GM21529 (cell line): Measurements from ENCODE around the gene SLC46A1.
"Not testable (repeated sequence)": the region's sequence is repeated elsewhere in the genome, so short reads cannot be mapped to it uniquely, and the experiment has no call there.

Experiments
- ATAC-seq: cut with Tn5 transposase; IDR thresholded peaks from one replicate; pipeline ENCODE4 v1.9.1; 2021; ENCODE audit not compliant: unreplicated experiment

SLC46A1 gene

DNA sequence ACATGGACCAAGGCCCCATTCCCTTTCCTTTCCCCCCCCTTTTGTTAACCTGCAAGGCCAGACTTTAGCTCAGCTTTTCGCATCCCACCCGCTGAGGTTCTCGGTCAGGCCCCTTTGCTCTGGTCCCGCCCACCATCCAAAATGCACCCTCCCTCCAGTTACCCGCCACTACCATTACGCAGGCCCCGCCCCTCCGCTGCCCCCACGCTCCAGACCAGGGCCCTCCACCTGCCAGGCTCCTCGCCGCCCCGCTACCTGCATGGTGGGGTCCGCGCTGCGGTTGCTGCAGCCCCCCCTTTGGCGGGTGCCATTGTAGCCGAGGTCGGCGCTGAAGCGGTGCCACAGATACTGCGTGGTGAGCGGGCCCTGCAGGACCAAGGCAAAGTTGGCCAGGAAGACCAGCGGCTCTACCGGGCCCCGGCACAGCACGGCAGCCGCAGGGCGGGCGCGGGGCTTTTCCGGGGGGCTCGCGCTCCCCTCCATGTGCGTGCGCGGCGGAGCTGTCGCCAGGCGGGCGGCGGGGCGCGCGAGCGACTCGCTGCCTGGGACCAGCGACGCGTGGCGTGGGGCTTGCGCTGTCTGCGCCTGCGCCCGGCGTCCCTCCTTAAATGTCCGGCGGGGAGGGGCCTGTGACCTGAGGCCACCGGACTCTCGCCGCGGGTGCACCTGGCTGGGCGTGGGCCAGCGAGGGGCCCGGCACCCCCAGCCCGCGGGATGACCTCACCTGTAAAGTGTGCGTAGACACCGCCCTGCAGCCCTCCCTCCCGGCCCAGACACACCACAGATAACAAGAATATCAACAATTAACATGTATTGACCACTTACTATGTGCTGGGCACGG is at the start of gene SLC46A1:
Gene SLC46A1 (minus strand): TSS at position 581 of the 841 bp plus-strand sequence. CDS start 98 bp downstream, at position 483.
- ATAC-seq = peak; percentile 71

DNA sequence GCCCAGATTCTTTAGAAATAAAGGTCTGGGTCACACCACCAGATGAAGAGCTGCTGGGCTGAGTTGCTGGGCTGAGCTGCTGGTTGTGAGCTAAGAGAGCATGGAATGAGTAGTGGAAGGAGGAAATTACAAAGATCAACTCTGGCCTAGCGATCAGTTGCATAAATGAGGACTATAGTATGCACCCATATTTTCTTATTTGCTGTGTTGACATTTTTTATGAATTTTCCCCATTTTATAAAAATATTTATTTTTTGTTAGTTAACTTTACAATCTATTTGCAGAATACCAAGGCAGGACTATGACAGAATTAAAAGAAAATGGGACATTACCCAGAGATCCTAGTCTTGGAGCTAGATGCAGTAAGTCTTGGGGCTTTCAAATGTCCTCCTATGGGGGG is 43.8 kb upstream of the SLC46A1 start:
- ATAC-seq = no peak

DNA sequence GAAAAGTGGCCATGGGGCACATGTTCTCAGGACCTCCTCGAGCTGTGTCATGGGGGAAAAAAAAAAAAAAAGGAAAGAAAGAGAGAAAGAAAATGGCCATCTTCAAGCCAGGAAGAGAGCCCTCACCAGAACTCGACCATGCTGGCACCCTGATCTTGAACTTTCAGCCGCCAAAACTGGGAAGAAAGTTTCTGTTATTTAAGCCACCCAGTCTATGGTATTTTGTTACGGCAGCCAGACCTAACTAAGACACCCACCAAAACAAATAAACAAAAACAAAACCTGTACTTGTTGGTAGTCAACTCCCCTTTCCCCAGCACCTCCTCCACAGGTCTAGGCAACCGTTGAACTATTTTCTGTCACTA is 41.4 kb upstream of the SLC46A1 start:
- ATAC-seq = no peak

DNA sequence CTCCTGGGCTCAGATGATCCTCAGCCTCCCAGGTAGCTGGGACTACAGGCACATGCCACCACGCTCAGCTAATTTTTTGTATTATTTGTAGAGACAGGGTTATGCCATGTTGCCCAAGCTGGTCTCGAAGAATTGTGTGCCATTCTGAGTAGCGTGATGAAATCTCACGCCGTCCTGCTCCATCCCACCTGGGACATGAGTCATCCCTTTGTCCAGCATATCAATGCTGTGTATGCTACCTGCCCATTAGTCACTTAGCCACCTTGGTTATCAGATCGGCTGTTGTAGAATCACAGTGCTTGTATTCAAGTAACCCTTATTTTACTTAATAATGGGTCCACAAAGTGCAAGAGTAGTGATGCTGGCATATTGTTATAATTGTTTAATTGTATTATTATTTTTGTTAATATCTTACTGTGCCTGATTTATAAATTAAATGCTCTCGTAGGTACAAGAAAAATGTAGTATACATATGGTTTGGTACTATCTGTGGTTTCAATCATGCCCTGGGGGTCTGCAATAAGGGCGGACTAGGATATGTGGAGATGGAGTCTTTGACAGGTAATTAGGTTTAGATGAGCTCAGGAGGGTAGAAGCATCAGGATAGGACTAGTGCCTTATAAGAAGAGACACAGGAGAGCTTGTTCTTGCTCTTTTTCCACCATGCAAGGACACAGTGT is 40.8 kb upstream of the SLC46A1 start:
- ATAC-seq = no peak

DNA sequence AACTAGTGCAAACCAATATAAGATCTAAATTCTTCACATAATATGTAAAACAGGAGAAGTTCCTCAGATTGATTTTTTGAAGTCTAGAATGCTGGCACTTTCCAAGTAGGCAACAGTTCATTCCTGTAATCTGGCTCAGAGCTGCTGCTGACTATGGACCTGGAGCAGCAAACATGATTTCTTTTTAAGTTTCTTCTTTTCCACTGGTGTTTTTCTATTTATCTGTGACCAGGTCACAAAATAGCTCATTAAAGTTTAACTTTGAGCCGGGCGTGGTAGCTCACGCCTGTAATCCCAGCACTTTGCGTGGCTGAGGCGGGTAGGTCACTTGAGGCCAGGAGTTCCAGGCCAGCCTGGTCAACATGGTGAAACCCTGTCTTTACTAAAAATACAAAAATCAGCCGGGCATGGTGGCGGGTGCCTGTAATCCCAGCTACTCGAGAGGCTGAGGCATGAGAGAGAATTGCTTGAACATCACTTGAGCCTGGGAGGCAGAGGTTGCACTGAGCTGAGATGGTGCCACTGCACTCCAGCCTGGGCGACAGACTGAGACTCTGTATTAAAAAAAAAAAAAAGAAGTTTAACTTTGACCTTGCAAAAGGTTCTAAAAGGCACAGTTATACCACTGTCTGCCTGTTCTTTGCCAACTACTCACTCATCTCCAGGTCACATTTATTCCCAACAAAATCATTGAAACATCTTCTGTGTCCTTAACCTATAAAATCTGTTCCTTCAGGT is 38.1 kb upstream of the SLC46A1 start:
- no peak for ATAC-seq

DNA sequence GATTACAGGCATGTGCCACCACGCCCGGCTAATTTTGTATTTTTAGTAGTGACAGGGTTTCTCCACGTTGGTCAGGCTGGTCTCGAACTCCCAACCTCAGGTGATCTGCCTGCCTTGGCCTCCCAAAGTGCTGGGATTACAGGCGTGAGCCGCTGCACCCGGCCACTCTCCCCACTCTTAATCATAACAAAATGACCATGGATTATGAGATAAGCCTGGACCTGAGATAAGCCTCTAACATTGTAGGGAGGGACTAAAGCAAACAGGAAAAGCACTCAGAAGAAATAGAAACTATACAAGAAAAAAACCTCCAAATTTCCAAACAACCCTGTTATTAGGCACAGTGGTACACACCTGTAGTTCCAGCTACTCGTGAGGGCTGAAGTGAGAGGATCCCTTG is 28.3 kb upstream of the SLC46A1 start:
- not testable (repeated sequence) for ATAC-seq

DNA sequence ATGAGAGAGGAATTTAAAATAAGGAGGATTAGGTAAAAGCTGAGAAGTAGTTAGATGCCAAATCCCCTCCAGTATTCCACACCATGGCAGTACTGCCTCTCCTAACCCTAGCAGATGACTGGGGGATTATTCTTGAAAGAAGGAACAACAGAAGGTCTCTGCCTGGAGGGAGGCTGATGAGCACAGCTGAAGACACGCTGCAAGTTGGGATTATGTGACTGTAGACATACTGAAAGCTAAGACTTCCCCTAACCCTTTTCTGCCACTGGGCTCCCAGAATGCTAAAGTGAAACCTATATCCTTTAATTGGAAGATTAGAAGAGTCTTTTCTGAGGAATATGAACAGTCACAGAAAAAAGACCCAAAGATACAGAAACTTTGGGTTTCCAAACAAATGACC is 27.7 kb upstream of the SLC46A1 start:
- no peak for ATAC-seq

DNA sequence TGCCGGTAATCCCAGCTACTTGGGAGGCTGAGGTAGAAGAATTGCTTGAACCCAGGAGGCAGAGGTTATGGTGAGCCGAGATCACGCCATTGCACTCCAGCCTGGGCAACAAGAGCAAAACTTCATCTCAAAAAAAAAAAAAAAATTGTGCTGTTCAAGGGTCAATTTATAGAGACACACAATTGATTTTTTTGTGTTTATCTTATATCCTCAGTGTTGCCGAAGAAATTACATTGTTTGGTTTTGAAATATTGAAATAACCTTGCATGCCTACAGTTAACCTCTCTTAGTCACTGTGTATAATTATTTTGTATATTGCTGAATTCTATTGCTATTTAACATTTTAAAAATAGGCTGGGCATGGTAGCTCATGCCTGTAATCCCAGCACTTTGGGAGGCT is 22.0 kb upstream of the SLC46A1 start:
- ATAC-seq = not testable (repeated sequence)

DNA sequence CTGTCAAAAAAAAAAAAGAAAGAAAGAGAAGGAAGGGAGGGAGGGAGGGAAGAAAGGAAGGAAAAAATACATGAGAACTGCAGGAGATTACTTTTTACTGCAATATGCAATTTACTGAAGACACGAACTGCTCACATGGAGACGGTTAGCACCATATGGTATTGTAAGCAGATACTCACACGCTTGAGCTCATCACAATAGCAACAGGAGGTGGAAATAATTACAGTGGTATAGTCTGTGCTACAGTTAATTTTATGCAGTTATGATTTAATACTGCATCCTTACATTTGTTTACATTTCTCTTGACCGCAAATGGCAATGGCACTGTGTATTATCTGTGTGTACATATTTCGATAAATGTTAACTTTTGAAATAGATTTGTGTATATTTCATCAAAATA is 21.4 kb upstream of the SLC46A1 start:
- ATAC-seq = no peak

DNA sequence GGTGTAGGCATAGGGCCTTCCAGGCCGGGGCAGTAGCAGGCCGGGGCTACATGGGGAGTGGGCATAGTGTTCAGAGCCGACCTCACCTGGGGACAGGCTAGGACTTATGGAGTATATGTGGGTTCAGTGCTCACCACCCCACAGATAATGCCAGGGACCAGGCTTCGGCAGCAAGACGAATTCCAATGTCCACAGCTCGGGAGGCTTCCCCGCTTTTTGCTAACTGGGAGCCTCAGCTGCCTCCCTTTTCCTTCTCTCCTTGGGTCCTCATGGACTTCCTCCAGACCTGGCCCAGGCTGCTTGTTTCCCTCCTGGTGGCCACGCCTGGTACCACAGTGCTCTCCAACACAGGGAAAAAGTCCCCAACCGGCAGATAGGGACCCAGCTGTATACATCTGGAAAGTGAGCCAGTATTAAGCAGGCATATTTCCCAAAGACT is 20.1 kb upstream of the SLC46A1 start:
- no peak for ATAC-seq

DNA sequence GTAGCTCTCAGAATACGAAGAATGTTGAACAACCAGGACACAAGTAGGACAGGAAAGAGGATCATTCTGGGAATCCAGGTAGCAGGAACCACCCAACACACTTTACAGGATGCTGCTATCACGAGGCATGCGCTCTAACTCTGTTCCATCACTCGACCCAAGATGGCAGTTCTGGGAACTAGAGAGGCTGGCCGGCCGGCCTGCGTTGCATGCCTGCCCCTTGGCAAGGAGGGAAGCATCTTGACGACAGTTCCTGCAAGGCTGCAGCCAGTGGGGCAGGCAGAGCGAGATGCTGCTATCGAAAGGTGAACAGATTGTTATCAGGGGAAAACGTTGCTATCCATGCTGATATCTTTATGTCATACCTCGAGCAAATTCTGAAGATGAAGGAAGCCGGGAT is 19.2 kb upstream of the SLC46A1 start:
- no peak for ATAC-seq

DNA sequence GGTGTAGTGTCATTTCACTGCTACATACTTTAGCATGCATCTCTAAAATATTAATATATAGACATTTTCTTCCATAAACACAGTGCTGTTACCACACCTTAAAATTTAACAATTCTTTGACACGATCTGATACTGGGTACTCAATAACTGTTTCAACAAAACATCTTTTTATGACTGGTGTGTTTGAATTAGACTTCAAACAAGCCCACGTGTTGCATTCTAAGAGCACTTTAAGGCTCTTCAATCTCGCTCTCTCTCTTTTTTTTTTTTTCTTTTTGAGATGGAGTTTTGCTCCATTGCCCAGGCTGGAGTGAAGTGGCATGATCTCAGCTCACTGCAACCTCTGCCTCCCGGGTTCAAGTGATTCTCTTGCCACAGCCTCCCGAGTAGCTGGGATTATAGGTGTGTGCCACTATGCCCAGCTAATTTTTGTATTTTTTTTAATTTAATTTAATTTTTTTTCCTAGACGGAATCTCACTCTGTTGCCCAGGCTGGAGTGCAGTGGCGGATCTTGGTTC is 15.8 kb upstream of the SLC46A1 start:
- no peak for ATAC-seq

DNA sequence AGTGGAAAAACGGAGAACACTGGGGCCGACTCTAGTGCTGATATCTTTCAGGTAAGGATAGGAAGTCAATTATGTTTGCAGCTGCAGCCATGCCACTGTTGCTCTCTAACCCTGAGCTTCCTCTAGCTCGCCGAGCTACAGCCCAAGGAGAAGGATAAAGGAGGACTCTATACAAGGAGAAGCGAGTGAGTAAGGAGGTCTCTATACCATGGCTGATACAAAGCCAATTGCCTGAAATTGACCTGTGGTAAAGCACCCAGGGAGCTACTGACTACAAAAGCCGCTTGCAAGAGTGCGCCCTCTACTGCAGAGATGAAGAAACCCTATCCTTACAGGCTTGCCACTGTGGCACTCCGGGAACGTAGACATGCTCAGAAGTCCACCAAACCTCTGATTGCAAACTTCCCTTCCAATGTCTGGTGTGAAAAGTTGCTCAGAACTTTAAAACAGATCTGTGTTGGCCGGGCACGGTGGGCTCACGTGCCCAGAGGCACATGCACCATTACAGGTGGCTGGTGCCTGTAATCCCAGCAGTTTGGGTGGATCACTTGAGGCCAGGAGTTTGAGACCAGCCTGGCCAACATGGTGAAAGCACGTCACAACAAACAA is 10.8 kb upstream of the SLC46A1 start:
- ATAC-seq = no peak

DNA sequence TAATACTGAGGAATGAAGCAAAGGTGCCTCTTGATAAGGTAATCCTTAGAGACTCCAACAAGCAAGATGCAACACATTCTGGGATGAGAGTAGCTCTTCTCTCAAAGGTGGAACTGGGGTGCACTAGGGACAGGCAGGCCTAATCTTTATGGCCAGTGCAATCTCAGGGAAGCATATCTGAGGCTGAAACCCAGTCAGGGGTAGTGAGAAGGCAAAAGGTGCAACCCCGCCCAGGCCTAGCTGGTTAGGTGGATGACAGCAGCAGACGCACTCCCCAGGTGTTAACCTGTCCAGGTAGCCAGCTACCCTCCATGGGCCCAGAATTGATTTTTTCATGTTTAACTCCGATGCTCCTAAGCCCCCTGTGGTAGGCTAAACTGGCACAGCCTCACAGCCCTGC is 9.9 kb upstream of the SLC46A1 start:
- ATAC-seq = no peak

DNA sequence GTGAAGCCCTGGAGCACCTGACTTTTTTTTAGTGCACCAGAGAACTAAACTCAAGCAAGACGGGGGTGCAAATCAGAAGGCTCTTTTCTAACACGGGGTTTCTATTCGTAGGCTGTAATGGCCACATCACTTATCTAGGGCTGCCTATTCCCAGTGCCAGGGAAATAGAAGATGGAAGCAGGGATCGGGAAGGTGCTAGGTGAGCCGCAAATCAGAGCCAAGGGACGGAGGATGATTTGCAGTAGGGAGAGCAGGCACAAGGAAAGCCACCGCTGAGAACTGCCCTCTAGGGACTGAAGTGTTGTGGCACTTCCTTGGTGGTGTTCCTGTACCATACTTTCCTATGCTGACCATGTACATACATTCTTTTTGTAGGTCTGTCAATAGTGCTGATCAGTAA is 7.8 kb upstream of the SLC46A1 start:
- no peak for ATAC-seq

DNA sequence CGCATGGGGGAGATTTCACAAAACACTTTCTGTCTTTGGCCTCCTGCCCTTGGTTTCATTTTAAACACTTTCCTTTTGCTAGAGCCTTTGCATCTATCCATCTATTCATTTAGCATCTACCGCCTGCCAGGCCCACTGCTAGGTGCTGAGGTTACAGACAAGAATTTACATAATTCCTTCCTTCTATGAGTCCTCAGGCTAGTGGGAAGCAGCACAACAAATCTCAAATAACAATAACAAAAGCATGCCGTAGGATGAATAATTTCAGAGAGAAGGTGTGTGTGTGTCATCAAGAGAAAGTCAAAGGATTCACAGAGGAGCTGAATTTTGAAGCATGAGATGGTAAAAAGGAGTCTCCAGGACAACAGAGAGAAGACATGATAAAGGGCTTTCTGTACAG is 6.1 kb upstream of the SLC46A1 start:
- no peak for ATAC-seq

DNA sequence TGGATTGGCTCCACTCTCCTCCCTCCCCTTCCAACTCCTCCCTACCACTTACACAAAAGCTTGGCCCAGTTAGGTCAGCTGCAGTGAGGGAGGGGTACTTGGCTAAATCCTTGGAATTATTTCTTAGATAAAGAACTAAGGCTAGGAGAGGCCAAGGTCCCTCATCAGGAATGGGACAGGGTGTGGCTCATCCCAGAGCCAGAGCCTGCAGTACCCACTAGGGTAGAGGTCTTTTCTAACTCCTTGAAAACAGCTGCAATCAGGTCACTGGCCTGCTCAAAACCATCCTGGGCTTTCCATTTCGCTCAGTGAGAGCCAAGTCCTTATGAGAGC is 1.9 kb upstream of the SLC46A1 start:
- no peak for ATAC-seq

DNA sequence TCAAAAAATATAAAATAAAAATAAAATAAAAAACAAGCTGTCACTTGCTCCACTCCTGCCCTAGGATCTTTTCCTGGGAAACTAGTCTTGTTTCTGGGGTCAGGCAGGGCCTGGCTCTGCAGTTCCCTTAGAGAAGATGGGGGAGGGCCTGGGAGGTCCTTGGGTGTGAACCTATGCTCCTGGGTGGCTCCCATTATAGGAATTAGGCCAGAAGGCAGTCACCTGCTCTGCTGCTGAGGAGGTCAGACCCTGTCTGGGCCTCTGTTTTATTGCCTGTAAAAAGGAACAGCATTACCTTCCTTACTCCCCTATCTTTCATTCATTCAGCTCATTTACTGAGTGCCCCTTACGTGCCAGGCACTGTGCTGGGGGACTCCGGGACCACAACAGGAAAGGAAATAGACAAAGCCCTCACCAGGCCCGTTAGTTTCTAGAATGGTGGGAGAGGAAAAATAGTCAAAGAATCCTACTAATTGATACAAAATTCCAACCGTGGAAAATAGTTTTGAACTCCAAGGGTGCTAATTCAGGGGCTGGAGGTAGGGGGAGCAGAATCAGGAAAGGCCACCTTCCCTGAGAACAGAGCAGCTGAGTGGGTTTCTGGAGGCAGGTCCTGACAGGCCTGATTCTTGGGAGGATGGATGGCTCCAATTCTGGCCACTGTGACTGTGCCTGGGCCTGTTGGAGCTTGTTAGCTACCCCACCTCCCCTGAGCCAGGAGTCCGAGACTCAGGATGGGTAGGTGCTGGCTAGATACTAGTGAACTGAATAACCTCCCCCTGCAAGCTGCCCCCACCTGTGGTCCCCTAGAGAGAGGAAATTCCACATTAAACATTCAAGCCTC is 1.3 kb upstream of the SLC46A1 start:
- no peak for ATAC-seq

DNA sequence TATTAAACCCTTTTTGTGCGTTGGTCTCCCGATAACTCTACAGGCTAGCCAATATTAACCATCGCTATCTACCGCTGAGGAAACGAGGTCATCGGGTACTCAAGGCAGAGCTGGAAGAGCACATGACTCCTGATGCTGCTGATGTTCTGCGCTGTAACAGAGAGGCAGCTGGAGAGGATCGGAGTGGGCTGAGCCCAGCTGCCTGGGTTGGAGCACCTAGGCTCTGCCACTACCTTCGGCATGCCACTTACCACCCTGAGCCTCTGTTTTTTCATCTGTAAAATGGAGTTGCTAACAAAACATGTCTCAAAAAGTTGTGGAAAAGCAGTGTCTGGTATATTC is 432 bp upstream of the SLC46A1 start:
- ATAC-seq = no peak

DNA sequence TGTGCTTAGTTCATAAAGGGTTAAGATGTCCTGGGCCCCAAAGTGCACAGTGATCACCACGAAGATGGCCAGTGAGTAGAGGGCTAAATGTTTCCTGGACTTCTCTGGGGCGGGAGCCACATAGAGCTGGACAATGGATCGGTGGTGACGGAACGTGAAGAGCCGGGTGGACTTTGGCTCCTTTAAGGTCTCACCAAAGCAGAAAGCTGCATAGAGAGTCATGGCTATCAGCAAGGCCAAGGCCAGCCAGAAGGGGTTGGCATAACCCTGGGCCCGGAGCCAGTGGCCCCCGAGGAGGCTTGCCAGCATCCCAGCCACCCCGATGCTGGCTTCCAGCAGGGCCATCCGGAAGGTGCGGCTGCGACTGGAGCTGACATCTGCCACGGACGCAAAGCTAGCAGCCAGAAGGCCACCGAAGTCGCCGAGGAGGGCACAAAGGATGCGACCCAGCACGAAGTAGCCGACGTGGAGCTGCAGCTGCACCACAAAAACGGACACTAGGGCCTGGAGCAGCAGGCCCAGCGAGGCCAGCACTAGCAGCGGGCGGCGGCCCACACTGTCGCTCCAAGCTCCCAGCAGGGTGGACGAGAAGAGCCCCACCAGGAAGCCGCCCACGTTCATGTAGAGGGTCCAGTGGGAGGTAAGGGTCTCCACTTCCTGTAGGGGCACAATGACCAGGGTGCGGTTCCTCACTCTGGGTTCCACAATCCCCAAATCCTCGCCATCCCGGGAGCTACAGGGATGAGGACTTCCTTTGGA is 1.0 kb downstream of the SLC46A1 start:
- ATAC-seq = no peak
